ENCODE data around the gene FAM234B.

Gene FAM234B

DNA sequence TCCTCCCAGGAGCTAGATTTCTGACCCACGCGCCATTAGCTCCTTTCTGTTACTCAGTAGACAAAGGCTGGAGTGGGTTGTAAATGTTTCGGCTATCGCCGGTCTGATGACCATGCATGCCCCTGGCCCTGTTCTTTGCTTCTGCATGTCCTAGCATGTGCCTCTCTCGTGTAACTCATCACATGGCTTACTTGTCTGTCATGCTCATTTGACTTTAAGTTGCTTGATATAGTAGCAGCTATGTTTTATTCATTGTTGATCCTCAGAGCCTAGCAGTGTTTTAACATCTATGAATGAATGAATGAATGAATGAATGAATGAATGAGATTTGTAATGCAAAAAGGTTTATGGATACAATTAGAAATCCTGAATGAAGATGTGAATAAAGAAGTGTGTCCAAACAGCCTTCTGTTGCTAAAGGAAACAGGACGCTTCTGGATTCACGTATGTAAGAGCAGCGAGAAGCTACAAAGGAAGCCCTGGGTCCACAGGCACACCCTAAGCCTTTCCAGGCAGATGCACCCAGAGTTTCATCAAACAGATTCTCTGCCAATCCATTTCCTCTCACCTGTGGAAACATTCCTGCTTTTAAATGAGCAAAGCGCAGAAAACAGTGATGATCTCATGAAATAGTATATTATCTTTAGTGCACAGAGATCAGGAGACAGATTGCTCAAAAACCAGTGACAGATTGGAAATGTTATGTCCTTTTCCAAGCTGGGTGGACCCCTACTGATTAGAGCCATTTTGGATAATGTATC, 55.8 kb downstream of the FAM234B start:
- in situ Hi-C loops (cut with MboI; ENCODE audit: low pct_unique_long_range_greater_than_20kb, low sequenced_read_pairs, unreplicated experiment), result no loop called here
- no peak for DNase-seq (ENCODE audit: low spot score)
- TF ChIP-seq, protein P1, sequence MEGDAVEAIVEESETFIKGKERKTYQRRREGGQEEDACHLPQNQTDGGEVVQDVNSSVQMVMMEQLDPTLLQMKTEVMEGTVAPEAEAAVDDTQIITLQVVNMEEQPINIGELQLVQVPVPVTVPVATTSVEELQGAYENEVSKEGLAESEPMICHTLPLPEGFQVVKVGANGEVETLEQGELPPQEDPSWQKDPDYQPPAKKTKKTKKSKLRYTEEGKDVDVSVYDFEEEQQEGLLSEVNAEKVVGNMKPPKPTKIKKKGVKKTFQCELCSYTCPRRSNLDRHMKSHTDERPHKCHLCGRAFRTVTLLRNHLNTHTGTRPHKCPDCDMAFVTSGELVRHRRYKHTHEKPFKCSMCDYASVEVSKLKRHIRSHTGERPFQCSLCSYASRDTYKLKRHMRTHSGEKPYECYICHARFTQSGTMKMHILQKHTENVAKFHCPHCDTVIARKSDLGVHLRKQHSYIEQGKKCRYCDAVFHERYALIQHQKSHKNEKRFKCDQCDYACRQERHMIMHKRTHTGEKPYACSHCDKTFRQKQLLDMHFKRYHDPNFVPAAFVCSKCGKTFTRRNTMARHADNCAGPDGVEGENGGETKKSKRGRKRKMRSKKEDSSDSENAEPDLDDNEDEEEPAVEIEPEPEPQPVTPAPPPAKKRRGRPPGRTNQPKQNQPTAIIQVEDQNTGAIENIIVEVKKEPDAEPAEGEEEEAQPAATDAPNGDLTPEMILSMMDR (IDR thresholded peaks at IDR 0.05; ENCODE audit: extremely low read depth, insufficient read depth, missing control alignments), result no peak

DNA sequence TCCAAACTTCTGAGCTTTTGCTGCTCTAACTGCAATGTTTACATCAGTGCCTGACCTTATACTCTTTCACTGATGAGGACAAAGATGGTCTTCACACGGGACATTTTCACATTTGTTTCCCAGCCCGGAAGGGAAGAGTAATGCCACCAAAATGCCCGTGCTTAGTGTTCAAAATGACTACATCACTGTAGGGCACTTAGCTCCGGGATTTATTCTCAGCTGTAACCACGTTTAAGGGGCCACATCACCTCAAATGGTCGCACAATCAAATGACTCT, 56.4 kb downstream of the FAM234B start:
- in situ Hi-C loops (cut with MboI; ENCODE audit: low pct_unique_long_range_greater_than_20kb, low sequenced_read_pairs, unreplicated experiment), result no loop called here
- no peak for DNase-seq (ENCODE audit: low spot score)
- TF ChIP-seq, protein P1 (IDR thresholded peaks at IDR 0.05; ENCODE audit: extremely low read depth, insufficient read depth, missing control alignments), result no peak

DNA sequence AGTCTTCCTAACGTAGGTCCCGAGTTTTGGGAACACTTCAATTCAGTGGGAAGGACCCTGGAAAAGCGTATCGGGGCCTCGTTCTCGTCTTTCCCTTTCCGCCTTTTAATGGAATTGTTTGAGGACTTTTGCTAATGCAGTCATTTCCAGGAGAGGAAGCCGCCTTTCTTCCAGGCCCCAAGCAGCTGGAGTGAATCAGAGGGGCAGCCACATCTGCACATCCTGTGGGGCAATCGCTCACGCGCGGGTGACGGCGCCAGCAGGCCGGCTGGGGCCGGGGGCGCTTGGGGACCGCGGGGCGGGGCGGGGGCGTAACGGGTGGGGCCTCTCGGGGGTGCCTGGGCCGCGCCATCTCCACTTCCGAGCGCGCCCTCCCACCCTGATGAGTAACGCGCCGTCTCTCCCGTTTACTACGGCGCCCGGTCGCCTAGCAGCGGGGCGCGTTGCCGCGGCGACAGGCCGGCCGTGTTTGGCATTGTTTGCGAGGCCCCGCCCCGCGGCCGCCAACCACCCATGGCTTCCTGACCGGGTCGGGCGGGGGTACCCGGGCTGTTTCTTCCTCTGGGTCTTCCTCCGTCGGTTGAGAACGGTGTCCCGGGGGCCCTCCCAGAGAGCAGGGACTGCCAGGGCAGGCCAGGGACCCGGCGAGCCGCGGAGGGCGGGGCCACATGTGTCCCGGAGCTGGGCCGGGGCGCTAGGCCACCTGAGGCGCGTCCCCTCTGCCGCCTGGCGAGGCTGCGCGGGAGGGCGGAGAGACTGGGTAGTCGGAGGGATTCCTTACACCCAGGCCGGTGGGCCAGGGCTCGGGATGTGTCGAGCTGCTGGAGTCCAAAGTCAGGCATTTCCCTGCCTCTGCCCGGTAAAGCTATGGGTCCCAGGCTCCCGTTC, 56.9 kb downstream of the FAM234B start:
- in situ Hi-C loops (cut with MboI; ENCODE audit: low pct_unique_long_range_greater_than_20kb, low sequenced_read_pairs, unreplicated experiment), result no loop called here
- peak; percentile 89 for DNase-seq (ENCODE audit: low spot score)
- TF ChIP-seq, protein P1 (IDR thresholded peaks at IDR 0.05; ENCODE audit: extremely low read depth, insufficient read depth, missing control alignments), result no peak

DNA sequence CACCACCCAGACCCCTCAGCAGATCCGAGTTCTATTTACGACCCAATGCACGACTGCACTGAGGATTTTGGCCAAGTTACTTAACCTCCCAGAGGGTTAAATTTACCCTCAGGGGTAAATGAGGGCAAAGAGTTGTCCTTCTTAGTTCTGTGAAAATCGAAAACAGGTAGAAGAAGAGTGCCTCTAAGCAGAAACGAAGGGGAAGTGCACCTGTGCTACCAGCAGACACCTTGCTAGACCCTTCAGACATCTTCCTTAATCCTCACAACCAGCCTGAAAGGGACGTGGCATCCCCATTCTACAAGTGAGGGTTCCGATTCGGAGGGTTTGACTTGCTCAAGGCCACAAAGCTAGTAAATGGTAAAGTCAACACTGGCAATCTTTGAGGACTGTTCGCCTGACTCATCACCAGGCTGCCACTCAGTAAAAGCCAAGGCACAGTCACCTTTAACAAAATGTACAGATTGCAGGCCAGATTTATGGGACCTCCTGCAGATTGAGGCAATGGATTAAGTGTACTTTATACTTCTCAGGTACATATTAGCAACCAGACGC, 57.7 kb downstream of the FAM234B start:
- in situ Hi-C loops (cut with MboI; ENCODE audit: low pct_unique_long_range_greater_than_20kb, low sequenced_read_pairs, unreplicated experiment), result no loop called here
- TF ChIP-seq, protein P1 (IDR thresholded peaks at IDR 0.05; ENCODE audit: extremely low read depth, insufficient read depth, missing control alignments), result no peak
- DNase-seq (ENCODE audit: low spot score), result no peak

DNA sequence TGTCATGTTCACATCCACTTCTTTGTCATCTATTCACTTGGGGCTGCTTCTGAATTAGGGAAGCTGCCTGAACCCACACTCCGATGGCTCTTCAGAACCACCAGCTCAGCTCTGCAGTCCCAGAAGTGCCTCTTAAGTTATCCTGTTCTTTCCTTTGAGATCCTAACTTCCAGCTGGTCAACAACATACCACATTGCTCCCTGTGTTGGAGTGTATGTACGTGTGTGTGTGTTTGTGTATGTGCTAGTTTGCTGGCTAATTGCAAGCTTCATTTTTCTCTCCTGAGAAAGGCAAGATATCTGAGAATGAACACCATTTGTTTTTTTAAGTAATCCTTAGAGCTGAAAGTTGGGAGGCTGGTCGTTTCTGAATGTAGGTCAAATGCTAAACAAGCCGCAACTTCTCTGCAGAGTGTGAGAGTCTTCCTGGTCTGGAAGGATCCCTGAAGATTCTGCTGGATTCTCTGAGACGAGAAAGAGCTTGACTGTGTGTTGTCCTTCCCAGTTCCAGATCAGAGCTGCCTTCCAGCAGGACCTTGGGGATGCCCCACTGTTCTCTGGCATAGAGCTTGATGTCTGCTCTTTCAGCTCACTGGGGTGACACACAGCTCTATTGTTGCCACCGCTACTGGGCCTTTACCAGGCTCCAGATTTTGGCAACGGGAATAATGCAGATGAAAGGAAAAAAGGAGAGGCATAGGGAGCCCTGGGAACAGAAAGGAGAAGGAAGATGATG, 58.4 kb downstream of the FAM234B start:
- no peak for DNase-seq (ENCODE audit: low spot score)
- in situ Hi-C loops (cut with MboI; ENCODE audit: low pct_unique_long_range_greater_than_20kb, low sequenced_read_pairs, unreplicated experiment), result no loop called here
- TF ChIP-seq, protein P1 (IDR thresholded peaks at IDR 0.05; ENCODE audit: extremely low read depth, insufficient read depth, missing control alignments), result no peak

DNA sequence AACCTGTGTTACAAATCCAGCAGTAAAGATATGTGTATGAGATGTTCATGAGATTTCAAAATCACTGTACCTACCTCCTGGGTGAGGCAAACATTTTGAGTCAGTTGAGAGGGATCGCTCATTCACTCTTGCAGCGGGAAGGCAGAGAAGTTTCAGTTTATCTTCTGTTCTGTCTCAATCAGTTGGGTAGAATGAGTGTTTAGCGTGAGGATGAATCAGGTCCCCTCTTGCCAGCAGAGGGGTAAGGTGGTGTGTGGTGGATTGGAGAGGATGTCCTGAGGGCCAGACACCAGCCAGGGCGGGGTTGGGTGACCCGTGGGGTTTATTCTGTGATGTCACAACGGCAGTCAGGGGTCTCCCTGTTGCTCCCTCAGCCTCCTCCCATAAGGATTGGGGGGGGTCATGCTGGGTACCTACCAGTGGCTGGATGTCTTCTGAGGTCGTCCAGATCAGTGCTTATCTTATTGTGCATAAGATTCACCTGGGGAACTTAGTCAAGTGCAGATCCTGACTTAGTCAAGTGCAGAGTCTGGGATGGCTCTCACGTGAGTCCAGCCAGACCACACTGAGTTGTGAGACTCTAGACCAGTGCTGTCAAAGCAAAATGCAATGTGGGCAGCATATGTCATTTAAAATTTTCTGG, 59.3 kb downstream of the FAM234B start, which contains the start of gene GSG1:
Gene GSG1, minus strand, starts transcription at position 277 of the 643 bp plus-strand sequence. Its CDS starts 155 bp downstream, at position 122.
- no peak for DNase-seq (ENCODE audit: low spot score)
- in situ Hi-C loops (cut with MboI; ENCODE audit: low pct_unique_long_range_greater_than_20kb, low sequenced_read_pairs, unreplicated experiment), result no loop called here
- TF ChIP-seq, protein P1 (IDR thresholded peaks at IDR 0.05; ENCODE audit: extremely low read depth, insufficient read depth, missing control alignments), result no peak

Data from GM13977 (cell line).